BJ (cell line): Measurements from ENCODE around the gene RAB29. TPM values are rescaled to one million over a fixed set of nuclear protein-coding genes. Genes with fewer than 3 reads are reported as not detected.

Experiments
- CTCF ChIA-PET: fragments of 350-600 bp; formaldehyde crosslinking; extraction: SDS; loops from one replicate; lab custom pipeline; 2021; ENCODE audit warnings: antibody characterized with exemption, inconsistent platforms; lab: Yijun Ruan, JAX
- POLR2A ChIA-PET: fragments of 300-600 bp; sonication (Branson Sonifier 250); formaldehyde crosslinking; extraction: SDS; loops from one replicate; lab custom pipeline; 2021; ENCODE audit warnings: antibody characterized with exemption; lab: Charles Lee
- DNase-seq: peaks from one replicate; pipeline ENCODE4 v3.0.0-alpha.2; 2011; ENCODE audit warnings: low read depth
- H3K27me3 ChIP-seq: 2 replicates; pipeline ENCODE4 v1.6.0; 2011; ENCODE audit warnings: low read length; ENCODE audit not compliant: control insufficient read depth, insufficient read depth
- H3K36me3 ChIP-seq: 2 replicates; pipeline ENCODE4 v1.5.1; 2011; ENCODE audit warnings: low read length; ENCODE audit not compliant: control insufficient read depth, insufficient read depth
- H3K4me3 ChIP-seq: 2 replicates; pipeline ENCODE4 v1.5.1; 2011; ENCODE audit warnings: low read depth, mild to moderate bottlenecking, control low read depth, low read length
- polyA plus RNA-seq: library from polyadenylated mRNA; depleted of rRNA; stranded (reverse); fragments of >200 nt; gene quantifications from 2 replicates; pipeline ENCODE4 v1.2.3, GENCODE V29; 2011; rRNA removed
- small RNA-seq: library from RNA; depleted of rRNA; stranded (forward); fragments of <200 nt; gene quantifications from one replicate; pipeline ENCODE3, GENCODE V24; 2012; ENCODE audit warnings: low replicate concordance, low read depth; ENCODE audit not compliant: insufficient read length
- TF ChIP-seq, protein P1 (sequence below): IDR thresholded peaks from 2 replicates; pipeline ENCODE4 v1.5.1; 2011; ENCODE audit warnings: low read depth, mild to moderate bottlenecking, control low read depth, inconsistent platforms, low read length, moderate library complexity; ENCODE audit not compliant: insufficient read depth

RAB29 gene
- polyA plus RNA-seq, 1 experiment: 12.1 TPM

GRCh38 chr1:205719762-205720161, 55.5 kb downstream of the RAB29 start:
- CTCF ChIA-PET: no interaction called here
- H3K27me3 ChIP-seq: no peaks in the 10 kb centered on the region
- TF ChIP-seq, protein P1, sequence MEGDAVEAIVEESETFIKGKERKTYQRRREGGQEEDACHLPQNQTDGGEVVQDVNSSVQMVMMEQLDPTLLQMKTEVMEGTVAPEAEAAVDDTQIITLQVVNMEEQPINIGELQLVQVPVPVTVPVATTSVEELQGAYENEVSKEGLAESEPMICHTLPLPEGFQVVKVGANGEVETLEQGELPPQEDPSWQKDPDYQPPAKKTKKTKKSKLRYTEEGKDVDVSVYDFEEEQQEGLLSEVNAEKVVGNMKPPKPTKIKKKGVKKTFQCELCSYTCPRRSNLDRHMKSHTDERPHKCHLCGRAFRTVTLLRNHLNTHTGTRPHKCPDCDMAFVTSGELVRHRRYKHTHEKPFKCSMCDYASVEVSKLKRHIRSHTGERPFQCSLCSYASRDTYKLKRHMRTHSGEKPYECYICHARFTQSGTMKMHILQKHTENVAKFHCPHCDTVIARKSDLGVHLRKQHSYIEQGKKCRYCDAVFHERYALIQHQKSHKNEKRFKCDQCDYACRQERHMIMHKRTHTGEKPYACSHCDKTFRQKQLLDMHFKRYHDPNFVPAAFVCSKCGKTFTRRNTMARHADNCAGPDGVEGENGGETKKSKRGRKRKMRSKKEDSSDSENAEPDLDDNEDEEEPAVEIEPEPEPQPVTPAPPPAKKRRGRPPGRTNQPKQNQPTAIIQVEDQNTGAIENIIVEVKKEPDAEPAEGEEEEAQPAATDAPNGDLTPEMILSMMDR: no peak
- H3K36me3 ChIP-seq: peaks cover 7% of the 10 kb centered on the region; the same call in 1 of the 2 replicates
- DNase-seq: no peak
- no peak overlapping the region for H3K4me3 ChIP-seq
- POLR2A ChIA-PET: no interaction called here

- Histone ChIP-seq H3K36me3 (peaks cover 7% of the 10 kb centered on the region; the same call in 1 of the 2 replicates), H3K27me3 (no peaks in the 10 kb centered on the region), H3K4me3 (no peak overlapping the region)
- CTCF ChIA-PET: no interaction called here
- TF ChIP-seq, protein P1: no peak
- POLR2A ChIA-PET: no interaction called here
- DNase-seq: no peak
Observed at GRCh38 chr1:205719015-205719414, 56.3 kb downstream of the RAB29 start.

Small RNA genes within 50 kb of the gene (small RNA-seq; reads per million reads assigned to genes)
- not detected for gene RF00139

Other genes starting within 250 kb of the RAB29 start
- 3.4 and 5.7 TPM in 2 replicates for gene ELK4, start 143.5 kb downstream of the RAB29 start, polyA plus RNA-seq
- gene SLC45A3, start 95.0 kb downstream of the RAB29 start, polyA plus RNA-seq: 0.70 and 0.91 TPM in 2 replicates
- gene NUCKS1, start 25.3 kb downstream of the RAB29 start, polyA plus RNA-seq: 33.3 and 78.8 TPM in 2 replicates
- 29.2 and 29.4 TPM in 2 replicates for gene SLC41A1, start 37.7 kb upstream of the RAB29 start, polyA plus RNA-seq
- not detected in 2 replicates for gene PM20D1, start 74.7 kb upstream of the RAB29 start, polyA plus RNA-seq
- not detected in 2 replicates for gene SLC26A9, start 168.0 kb upstream of the RAB29 start, polyA plus RNA-seq
- gene RAB7B, start 227.9 kb upstream of the RAB29 start, polyA plus RNA-seq: 9.1 and 11.3 TPM in 2 replicates
- not detected in 2 replicates for gene CTSE, start 248.4 kb upstream of the RAB29 start, polyA plus RNA-seq